GM10266 (cell line): ENCODE data around the gene STIMATE.

Experiments used
- DNase-seq: peaks from one replicate; pipeline ENCODE4 v3.0.0; 2012; ENCODE audit errors: extremely low spot score
- CTCF ChIP-seq: IDR thresholded peaks from 2 replicates; pipeline ENCODE4 v1.5.1; 2012; ENCODE audit warnings: mild to moderate bottlenecking, low read depth; ENCODE audit not compliant: control insufficient read depth, insufficient read depth; ENCODE audit errors: missing control alignments

Gene STIMATE

GRCh38 chr3:52872245-52872644 is 25.1 kb downstream of the STIMATE start:
- TF ChIP-seq CTCF, result no peak
- DNase-seq, result no peak

GRCh38 chr3:52871761-52872160 is 25.6 kb downstream of the STIMATE start:
- no peak for TF ChIP-seq CTCF
- DNase-seq, result no peak

DNA sequence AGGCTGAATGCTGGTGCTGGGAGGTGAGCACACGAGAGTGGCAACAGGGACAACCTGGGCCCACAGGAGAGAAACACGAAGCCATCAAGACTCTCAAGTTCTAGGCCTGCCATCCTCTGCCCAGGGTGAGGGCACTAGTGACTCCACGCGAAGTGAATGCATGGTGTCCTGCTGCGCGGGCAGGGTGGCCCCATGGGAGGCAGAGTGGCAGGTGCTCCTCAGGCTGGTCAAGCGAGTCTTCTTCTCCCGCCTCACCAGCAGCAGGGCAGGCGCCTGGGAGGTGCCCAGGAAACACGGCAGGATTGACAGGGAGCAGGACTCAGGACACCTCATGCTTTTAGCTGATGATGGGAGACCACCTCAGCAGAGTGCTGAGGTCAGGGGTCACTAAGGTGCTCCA is 26.9 kb downstream of the STIMATE start:
- no peak for DNase-seq
- TF ChIP-seq CTCF, result no peak

- no peak for DNase-seq
- no peak for TF ChIP-seq CTCF
These were observed 30.9 kb downstream of the STIMATE start for GRCh38 chr3:52866427-52866826.

- DNase-seq, result no peak
- no peak for TF ChIP-seq CTCF
These were observed 31.4 kb downstream of the STIMATE start for GRCh38 chr3:52865994-52866393.

DNA sequence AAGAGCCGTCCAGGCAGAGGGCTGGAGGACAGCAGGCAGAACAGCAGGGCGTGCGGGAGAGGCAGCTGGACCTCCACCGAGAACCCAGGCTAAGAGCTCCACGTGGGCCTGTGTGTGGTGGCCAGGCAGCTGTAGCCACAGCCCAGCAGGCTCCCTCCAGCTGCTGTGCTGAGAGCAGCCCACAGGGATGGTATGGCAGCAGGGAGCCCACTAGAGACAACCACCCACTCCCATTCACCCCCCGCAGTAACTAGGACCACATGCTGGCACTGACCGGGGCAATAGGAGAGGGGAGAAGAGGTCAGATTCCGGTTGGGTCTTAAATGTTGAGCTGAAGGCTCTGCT is 37.0 kb downstream of the STIMATE start:
- TF ChIP-seq CTCF, result no peak
- no peak for DNase-seq

GRCh38 chr3:52859686-52860423 is 37.5 kb downstream of the STIMATE start:
- DNase-seq, result no peak
- TF ChIP-seq CTCF, result no peak
